SK-N-SH treated with all-trans-retinoic acid at 6 μM for 48 hours (cell line): Measurements from ENCODE around the gene GLS.

Experiments used
- ATAC-seq: fragments of 200-7000 bp; cut with Tn5 transposase; 3 replicates; pipeline ENCODE4 v1.9.1; 2020; ENCODE audit warnings: mild to moderate bottlenecking, moderate library complexity
- ARNTL ChIP-seq: fragments of 450-650 bp; formaldehyde crosslinking; IDR thresholded peaks from 2 replicates; pipeline ENCODE4 v1.5.0; 2020; ENCODE audit warnings: low read depth, mild to moderate bottlenecking, moderate library complexity, borderline replicate concordance
- BACH2 ChIP-seq: fragments of 250-450 bp; sonication (Bioruptor Pico); IDR thresholded peaks from 2 replicates; pipeline ENCODE4 v1.9.0; 2021; ENCODE audit warnings: mild to moderate bottlenecking, borderline replicate concordance
- CREB5 ChIP-seq: fragments of 250-450 bp; sonication (Bioruptor Pico); IDR thresholded peaks from 2 replicates; pipeline ENCODE4 v1.5.1; 2020; ENCODE audit warnings: low read depth, mild to moderate bottlenecking, moderate library complexity
- CSRNP3 ChIP-seq: fragments of 250-450 bp; sonication (Bioruptor Pico); IDR thresholded peaks from 2 replicates; pipeline ENCODE4 v1.5.1; 2021; ENCODE audit warnings: mild to moderate bottlenecking, moderate library complexity
- ESRRG ChIP-seq: fragments of 250-450 bp; sonication (Bioruptor Pico); IDR thresholded peaks from 2 replicates; pipeline ENCODE4 v1.6.1; 2021; ENCODE audit warnings: mild to moderate bottlenecking
- ISL1 ChIP-seq: fragments of 250-450 bp; sonication (Bioruptor Pico); IDR thresholded peaks from 2 replicates; pipeline ENCODE4 v2.1.2; 2022; ENCODE audit warnings: mild to moderate bottlenecking, moderate library complexity
- OSR1 ChIP-seq: fragments of 250-450 bp; sonication (Bioruptor Pico); IDR thresholded peaks from 2 replicates; pipeline ENCODE4 v1.8.0; 2022; ENCODE audit warnings: moderate library complexity, mild to moderate bottlenecking, inconsistent platforms
- PATZ1 ChIP-seq: fragments of 250-450 bp; sonication (Bioruptor Pico); IDR thresholded peaks from 2 replicates; pipeline ENCODE4 v1.8.0; 2020; ENCODE audit warnings: mild to moderate bottlenecking, moderate library complexity, borderline replicate concordance
- POU6F1 ChIP-seq: fragments of 250-450 bp; sonication (Bioruptor Pico); IDR thresholded peaks from 2 replicates; pipeline ENCODE4 v1.8.0; 2021; ENCODE audit warnings: low read depth, mild to moderate bottlenecking, moderate library complexity, borderline replicate concordance
- RARB ChIP-seq: fragments of 250-450 bp; sonication (Bioruptor Pico); IDR thresholded peaks from 2 replicates; pipeline ENCODE4 v1.8.0; 2021; ENCODE audit warnings: mild to moderate bottlenecking, moderate library complexity
- SNAI2 ChIP-seq: fragments of 250-450 bp; sonication (Bioruptor Pico); IDR thresholded peaks from 2 replicates; pipeline ENCODE4 v1.5.0; 2020; ENCODE audit warnings: mild to moderate bottlenecking, moderate library complexity
- TCF4 ChIP-seq: fragments of 250-450 bp; sonication (Bioruptor Pico); IDR thresholded peaks from 2 replicates; pipeline ENCODE4 v1.8.0; 2021; ENCODE audit warnings: mild to moderate bottlenecking, moderate library complexity, borderline replicate concordance
- TOX ChIP-seq: fragments of 250-450 bp; sonication (Bioruptor Pico); IDR thresholded peaks from 2 replicates; pipeline ENCODE4 v1.8.0; 2021; ENCODE audit warnings: mild to moderate bottlenecking, moderate library complexity, borderline replicate concordance
- TSHZ2 ChIP-seq: fragments of 250-450 bp; sonication (Bioruptor Pico); IDR thresholded peaks from 2 replicates; pipeline ENCODE4 v1.5.0; 2020; ENCODE audit warnings: mild to moderate bottlenecking, moderate library complexity
- ZC3H10 ChIP-seq: fragments of 250-450 bp; sonication (Bioruptor Pico); IDR thresholded peaks from 2 replicates; pipeline ENCODE4 v1.5.1; 2021; ENCODE audit warnings: mild to moderate bottlenecking, moderate library complexity
- ZFP3 ChIP-seq: fragments of 250-450 bp; sonication (Bioruptor Pico); IDR thresholded peaks from 2 replicates; pipeline ENCODE4 v1.5.0; 2020; ENCODE audit warnings: mild to moderate bottlenecking, moderate library complexity
- ZFP30 ChIP-seq: fragments of 450-650 bp; formaldehyde crosslinking; IDR thresholded peaks from 2 replicates; pipeline ENCODE4 v1.5.0; 2022; ENCODE audit warnings: mild to moderate bottlenecking, moderate library complexity
- ZNF565 ChIP-seq: fragments of 450-650 bp; formaldehyde crosslinking; conservative IDR thresholded peaks from 2 replicates; pipeline ENCODE4 v1.5.0; 2020; ENCODE audit warnings: low read depth, mild to moderate bottlenecking, moderate library complexity
- ZNF70 ChIP-seq: fragments of 450-650 bp; formaldehyde crosslinking; IDR thresholded peaks from 2 replicates; pipeline ENCODE4 v1.5.0; 2020; ENCODE audit warnings: mild to moderate bottlenecking, moderate library complexity
- ZNF8 ChIP-seq: fragments of 450-650 bp; formaldehyde crosslinking; IDR thresholded peaks from 2 replicates; pipeline ENCODE4 v1.5.0; 2020; ENCODE audit warnings: mild to moderate bottlenecking, moderate library complexity

Gene GLS

GRCh38 chr2:190856985-190857384, 23.6 kb upstream of the GLS start:
- no peak for TF ChIP-seq POU6F1
- TF ChIP-seq ARNTL (CRISPR knock-in tag) = no peak
- TF ChIP-seq OSR1 (CRISPR knock-in tag) = no peak
- TF ChIP-seq ZNF70 = no peak
- no peak for TF ChIP-seq PATZ1
- no peak for TF ChIP-seq ZC3H10 (CRISPR knock-in tag)
- no peak for TF ChIP-seq BACH2 (CRISPR knock-in tag)
- no peak for TF ChIP-seq ZNF565 (CRISPR knock-in tag)
- no peak for TF ChIP-seq CREB5
- no peak for TF ChIP-seq ZFP30 (CRISPR knock-in tag)
- TF ChIP-seq CSRNP3 (CRISPR knock-in tag) = no peak
- ATAC-seq = no peak

GRCh38 chr2:190858817-190859216, 21.8 kb upstream of the GLS start:
- no peak for TF ChIP-seq POU6F1
- TF ChIP-seq ESRRG (CRISPR knock-in tag) = no peak
- TF ChIP-seq ISL1 (CRISPR knock-in tag) = peak; percentile 25; the same call in 1 of the 2 replicates
- peak; percentile 83 for ATAC-seq

- peak; percentile 57 for ATAC-seq
Measured at GRCh38 chr2:190859347-190860297, 21.0 kb upstream of the GLS start.

More at GRCh38 chr2:190859347-190860297, 21.0 kb upstream of the GLS start:
- TF ChIP-seq SNAI2 (CRISPR knock-in tag) = no peak
- no peak for TF ChIP-seq ESRRG (CRISPR knock-in tag)
- no peak for TF ChIP-seq CSRNP3 (CRISPR knock-in tag)
- TF ChIP-seq ZC3H10 (CRISPR knock-in tag) = no peak
- no peak for TF ChIP-seq TCF4 (CRISPR knock-in tag)
- TF ChIP-seq RARB (CRISPR knock-in tag) = no peak
- no peak for TF ChIP-seq BACH2 (CRISPR knock-in tag)
- no peak for TF ChIP-seq ZNF565 (CRISPR knock-in tag)
- no peak for TF ChIP-seq OSR1 (CRISPR knock-in tag)
- TF ChIP-seq ZFP30 (CRISPR knock-in tag) = no peak
- no peak for TF ChIP-seq POU6F1
- TF ChIP-seq ARNTL (CRISPR knock-in tag) = no peak
- no peak for TF ChIP-seq ZNF8 (CRISPR knock-in tag)
- TF ChIP-seq TOX (CRISPR knock-in tag) = no peak
- TF ChIP-seq CREB5 = no peak
- TF ChIP-seq ZFP3 = no peak
- no peak for TF ChIP-seq TSHZ2
